ENCODE results near the gene SHISA9. TPM values are rescaled to one million over a fixed set of nuclear protein-coding genes. Genes with fewer than 3 reads are reported as not detected.

The SHISA9 gene
- total and polyA plus RNA-seq, 2 donors (not counting 1 experiment from before 2014, with no cell fraction given), result 0.03 to 0.07 TPM

- Mint-ChIP-seq H3K27me3 (peaks cover 53% of the 10 kb centered on the region), H3K9me3 (ENCODE audit: insufficient read depth) (no peaks in the 10 kb centered on the region), H3K4me1 (peaks cover 5% of the 10 kb centered on the region), H3K4me3 (no peak overlapping the region), H3K27ac (no peak overlapping the region)
- H3K27me3 ChIP-seq (replicated peaks in 1 of 4; ENCODE audit: control extremely low read depth in 1 of 4, control insufficient read depth in 3 of 4, insufficient read depth in 4 of 4, low read length in 3 of 4), result peaks cover 0 to 34% (median 9%) of the 10 kb centered on the region in 4 experiments
- H3K4me1 ChIP-seq (ENCODE audit: control insufficient read depth in 2 of 2, insufficient read depth in 2 of 2, low read length in 2 of 2), result peaks cover 10% of the 10 kb centered on the region in 2 donors
- CTCF ChIA-PET, result no interaction called here
- peak overlapping the region; percentile 40 for H3K4me2 ChIP-seq (replicated peaks; ENCODE audit: low read depth, low read length, poor library complexity, severe bottlenecking)
- intact Hi-C loops (cut with micrococcal nuclease), result no loop called here
- POLR2A ChIA-PET, result no interaction called here
- WGBS (ENCODE audit: insufficient coverage), result 7% methylated on average over 55 of the region's 55 CpGs
- no peaks in the 10 kb centered on the region for H4K20me1 ChIP-seq (ENCODE audit: control insufficient read depth, insufficient read depth, low read length, poor library complexity, severe bottlenecking)
- DNase-seq, result peak; percentile 5
- no peaks in the 10 kb centered on the region for H3K36me3 ChIP-seq (replicated peaks in 1 of 2; ENCODE audit: control extremely low read depth in 1 of 2, control insufficient read depth in 1 of 2, extremely low read depth in 1 of 2, insufficient read depth in 2 of 2, low read length in 1 of 2)
- no peak overlapping the region for H2AFZ ChIP-seq (ENCODE audit: insufficient read depth, low read depth, low read length, poor library complexity, severe bottlenecking)
- H3K9ac ChIP-seq (ENCODE audit: low read length), result no peak overlapping the region
- H3K79me2 ChIP-seq (ENCODE audit: control insufficient read depth, insufficient read depth, low read length), result no peaks in the 10 kb centered on the region
- H3K4me3 ChIP-seq (ENCODE audit: control extremely low read depth in 1 of 5, extremely low read depth in 1 of 5, insufficient read depth in 1 of 5, low read depth in 2 of 5, low read length in 4 of 5), result no peak overlapping the region
- peaks cover 0 to 4% (median 0%) of the 10 kb centered on the region in 3 donors for H3K9me3 ChIP-seq (ENCODE audit: control extremely low read depth in 1 of 3, control insufficient read depth in 2 of 3, insufficient read depth in 1 of 3, low read length in 2 of 3)
- no peak overlapping the region for H3K27ac ChIP-seq (ENCODE audit: low read length in 2 of 2)
- ATAC-seq (ENCODE audit: low read depth), result no peak
- no peak for TF ChIP-seq EZH2 (IDR thresholded peaks at IDR 0.05; ENCODE audit: borderline replicate concordance, insufficient read depth, low read depth, low read length, poor library complexity, severe bottlenecking)
- no peak for TF ChIP-seq CTCF (IDR thresholded peaks at IDR 0.05)
Measured at GRCh38 chr16:12902511-12903372, 1.3 kb downstream of the SHISA9 start.
